HG03064 (cell line): ENCODE measurements around the gene IL1RAPL1.
"Not testable (repeated sequence)": the region's sequence is repeated elsewhere in the genome, so short reads cannot be mapped to it uniquely, and the experiment has no call there.

Source experiments
- ATAC-seq: cut with Tn5 transposase; IDR thresholded peaks from one replicate; pipeline ENCODE4 v1.9.1; 2021; ENCODE audit warnings: low read depth; ENCODE audit not compliant: unreplicated experiment

IL1RAPL1 gene

DNA sequence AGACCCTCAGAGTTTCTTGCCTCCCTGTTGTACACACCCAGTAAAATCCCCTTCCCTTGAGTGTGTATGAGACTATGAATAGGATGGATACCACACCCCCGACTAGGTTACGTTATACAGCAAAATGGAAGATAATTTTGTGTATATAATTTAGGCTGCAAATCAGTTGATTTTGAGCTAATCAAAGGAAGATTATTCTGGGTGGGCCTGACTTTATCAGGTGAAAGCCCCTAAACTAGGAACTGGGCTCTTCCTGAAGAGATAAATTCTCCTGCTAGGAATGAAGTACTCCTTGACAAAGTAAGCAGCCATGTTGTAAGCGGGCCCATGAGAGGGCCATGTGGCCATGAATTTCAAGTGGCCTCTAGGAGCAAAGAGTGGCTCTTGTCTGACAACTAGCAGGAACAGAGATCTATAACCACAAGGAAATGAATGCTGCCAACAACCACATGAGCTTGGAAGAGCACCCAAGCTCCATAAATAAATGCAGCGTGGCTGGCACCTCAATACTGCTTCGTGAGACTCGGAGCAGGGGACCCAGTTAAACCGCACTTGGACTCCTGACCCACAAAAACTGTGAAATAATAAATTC is 646.4 kb downstream of the IL1RAPL1 start:
- no peak for ATAC-seq

DNA sequence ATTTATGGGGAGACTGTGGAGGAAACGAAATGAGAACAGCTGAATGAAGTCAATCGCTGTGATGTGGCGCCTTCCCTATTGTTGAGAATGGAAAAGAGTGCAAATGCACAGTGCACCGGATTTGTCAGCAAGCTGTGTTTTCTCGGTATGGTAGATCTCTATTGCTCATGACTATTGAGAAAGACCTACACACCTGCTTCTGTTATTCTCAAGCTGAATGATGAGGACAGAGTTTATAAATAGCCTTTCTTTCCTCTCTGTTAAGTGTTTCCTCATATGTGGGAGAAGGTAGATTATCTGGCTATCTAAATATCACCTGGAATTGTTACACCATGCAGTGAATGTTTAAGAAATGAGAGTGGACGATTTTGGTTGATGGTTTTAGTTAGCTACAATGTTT is 650.7 kb downstream of the IL1RAPL1 start:
- no peak for ATAC-seq

DNA sequence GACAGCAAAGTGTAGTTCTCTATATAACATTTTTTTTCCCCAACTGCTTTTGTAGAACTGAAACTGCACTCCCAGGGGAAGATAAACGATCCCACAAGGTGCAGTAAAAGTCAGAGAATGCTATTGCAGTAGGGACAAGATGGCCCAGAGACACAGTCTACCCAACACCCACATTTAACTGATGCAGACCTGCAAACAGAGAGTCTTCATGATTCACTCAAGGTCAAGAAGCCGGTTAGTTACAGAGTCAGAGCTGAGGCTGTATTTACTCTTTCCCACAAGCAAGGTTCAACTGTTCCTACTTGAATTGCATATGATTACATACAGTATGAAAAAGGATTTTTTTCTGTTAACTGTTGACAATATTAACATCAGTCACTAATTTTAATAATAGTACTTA is 654.6 kb downstream of the IL1RAPL1 start:
- ATAC-seq, result no peak

DNA sequence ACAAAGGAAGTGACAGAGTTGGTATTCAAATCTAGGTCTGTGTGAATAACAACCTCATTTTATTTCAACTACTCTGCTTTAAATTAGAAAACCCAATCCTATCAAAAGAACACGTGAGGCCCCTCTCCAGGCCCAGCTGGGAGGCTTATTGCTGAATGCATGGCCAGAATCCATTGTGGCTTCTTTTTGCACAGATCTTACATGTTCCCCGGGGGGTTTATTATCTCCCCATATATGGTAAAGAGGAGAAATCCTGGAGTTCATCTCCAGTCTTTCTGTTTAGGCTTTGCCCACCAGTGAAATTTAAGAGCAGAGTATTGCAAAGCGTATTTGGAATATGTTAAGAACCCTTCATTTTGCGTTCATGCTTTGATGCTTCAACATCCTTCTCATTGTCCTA is 655.6 kb downstream of the IL1RAPL1 start:
- no peak for ATAC-seq

DNA sequence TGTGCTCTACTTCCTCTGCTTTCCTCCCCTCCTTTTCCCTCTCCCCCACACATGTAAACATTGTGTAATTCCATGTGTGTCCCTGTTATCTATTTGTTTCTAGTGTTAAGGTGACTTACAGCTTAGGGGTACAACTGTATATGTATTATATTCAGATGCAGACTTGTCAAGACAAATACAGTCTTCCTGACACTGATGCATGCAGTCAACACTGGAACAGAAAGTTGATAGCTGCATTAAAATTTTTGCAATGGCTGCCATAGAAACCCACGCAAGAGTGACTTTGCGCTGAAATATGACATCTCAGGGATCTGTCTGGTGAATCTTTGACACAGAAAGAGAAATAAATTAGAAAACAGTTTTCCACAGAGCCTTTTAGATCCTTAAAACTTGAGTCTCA is 656.7 kb downstream of the IL1RAPL1 start:
- no peak for ATAC-seq

DNA sequence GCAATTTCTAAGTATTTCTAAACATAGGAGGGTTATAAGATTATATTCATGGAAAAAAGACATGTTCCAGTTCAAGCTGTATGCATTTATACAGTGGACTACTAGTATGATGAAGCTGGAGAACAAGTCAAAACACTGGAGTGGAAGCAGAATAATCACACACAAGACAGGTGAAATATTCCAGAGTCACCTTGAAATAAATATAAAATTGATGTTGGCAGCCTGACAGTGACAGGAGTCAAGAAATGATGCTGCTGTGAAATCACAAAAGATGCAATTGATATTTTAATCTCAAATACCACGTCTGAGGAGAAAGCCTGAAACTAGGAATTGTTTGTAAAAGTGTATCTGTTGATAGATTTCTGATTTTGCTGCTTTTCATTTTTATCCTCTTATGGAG is 667.3 kb downstream of the IL1RAPL1 start:
- ATAC-seq, result no peak

DNA sequence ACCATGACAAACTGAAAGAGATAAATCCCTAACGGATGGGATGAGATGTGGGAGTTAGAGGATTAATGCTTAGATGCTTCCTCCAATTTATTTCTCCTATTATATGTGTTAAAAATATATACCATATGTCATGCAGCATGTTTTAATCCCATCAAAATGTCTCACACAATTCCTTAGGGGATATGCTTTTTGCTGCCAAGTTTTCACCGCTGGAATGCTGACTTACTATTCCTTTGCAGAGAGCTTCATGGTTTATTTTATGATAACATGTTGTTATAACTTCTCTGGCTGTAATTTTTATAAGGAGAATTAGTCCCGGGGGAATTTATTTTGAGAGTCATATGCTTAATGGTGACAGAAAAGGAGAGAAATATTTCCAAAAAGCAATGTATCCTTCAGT is 670.3 kb downstream of the IL1RAPL1 start:
- ATAC-seq, result no peak

DNA sequence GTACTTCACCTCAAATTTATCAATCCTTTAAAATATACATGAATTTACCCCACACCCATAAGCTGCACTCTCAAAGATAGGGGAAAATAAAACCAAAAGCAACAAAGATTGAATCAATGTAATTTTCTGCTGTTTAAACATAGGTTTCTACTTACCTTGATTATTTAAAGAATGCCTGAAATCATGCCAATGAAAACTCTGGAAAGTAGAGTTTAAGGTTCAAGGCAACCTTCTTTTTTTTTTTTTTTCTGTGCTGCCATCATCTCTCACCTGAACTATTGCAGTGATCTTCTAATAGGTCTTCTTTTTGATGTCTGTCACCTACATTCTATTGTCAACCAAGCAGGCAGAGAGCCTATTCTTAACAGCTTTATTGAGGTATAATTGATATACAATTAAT is 682.1 kb downstream of the IL1RAPL1 start:
- ATAC-seq, result no peak

DNA sequence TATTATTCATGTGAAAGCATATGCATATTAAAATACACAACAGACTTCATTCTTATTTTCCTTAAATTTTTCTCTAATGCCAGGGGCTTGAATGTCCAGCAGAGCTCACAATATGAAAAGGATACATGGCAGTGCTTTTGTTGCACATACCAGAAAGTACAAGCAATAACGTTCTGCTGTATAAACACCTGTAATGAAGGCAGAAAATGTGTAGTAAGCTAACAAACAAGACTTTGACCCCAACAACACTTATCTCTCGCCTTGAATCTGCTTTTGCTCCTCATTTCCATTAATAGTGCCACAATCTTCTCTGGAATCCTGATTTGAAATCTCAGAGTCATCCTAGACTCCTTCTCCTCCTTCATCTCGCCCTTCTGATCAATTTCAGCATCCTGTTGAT is 687.3 kb downstream of the IL1RAPL1 start:
- no peak for ATAC-seq

DNA sequence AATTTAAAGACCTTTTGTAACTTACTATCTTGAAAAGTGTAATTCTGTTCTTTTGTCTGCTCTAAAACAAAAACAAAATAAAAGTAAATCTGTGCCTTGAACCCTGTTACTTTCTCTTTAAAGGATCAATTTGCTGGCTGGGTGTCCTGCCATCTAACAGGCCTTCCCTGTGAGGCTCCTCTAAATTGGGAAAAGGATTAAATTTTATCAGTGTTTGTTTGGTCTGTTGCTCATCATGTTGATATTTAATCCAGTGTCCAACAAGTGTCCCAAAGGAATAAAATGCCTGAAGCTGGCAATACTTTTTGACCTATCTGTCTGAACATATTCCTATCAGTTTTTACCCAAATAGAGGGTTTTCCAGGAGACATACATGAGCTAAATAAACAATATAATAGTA is 688.7 kb downstream of the IL1RAPL1 start:
- no peak for ATAC-seq

DNA sequence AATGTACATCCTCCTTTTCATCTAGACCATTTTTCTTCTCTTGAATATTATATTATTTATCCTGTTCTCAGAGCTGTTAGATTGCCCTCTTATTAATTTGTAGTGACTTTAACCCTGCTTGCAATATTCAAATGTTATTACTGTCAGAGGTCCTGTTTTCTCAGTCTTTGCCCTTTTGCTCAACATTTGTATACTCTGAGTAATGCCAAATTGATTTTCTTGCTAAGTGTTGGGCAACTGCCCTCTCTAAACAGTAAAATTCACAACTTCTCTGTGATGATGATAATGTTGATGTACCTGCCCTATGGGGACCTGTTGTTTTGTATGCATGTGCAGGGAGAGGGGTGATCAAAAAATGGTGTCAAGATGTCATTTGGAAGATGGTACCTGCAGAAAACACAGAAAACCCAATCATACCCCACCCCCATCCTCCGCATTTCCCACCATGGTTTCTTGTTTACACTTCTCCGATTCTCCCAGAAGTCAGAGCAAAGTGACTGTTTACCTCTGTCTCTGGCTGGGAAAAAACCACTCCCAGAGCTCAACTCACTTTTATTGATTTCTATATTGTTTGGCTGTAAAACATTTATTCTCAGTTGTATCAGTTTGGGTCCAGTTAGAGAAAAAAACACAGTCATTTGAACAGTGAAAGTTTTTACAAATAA is 694.0 kb downstream of the IL1RAPL1 start:
- ATAC-seq, result no peak

DNA sequence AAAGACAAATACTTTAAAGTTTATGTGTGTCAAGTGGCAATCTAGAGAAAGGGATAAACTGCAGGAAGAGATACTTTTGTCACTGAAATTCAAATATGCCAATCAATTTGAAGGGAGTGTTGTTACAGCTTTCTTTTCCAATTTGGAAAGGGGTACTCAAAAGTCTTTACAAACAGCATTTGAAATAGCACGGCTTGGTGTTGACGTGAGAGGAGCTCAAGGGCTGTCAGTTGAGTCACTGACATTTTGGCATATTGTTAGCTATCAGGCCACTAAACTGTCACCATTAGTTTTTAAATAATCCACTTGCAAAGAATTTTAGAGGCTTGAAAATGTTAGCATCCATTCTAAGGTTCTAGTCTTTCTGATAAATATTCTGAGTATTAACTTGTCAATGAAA is 698.4 kb downstream of the IL1RAPL1 start:
- ATAC-seq, result no peak

DNA sequence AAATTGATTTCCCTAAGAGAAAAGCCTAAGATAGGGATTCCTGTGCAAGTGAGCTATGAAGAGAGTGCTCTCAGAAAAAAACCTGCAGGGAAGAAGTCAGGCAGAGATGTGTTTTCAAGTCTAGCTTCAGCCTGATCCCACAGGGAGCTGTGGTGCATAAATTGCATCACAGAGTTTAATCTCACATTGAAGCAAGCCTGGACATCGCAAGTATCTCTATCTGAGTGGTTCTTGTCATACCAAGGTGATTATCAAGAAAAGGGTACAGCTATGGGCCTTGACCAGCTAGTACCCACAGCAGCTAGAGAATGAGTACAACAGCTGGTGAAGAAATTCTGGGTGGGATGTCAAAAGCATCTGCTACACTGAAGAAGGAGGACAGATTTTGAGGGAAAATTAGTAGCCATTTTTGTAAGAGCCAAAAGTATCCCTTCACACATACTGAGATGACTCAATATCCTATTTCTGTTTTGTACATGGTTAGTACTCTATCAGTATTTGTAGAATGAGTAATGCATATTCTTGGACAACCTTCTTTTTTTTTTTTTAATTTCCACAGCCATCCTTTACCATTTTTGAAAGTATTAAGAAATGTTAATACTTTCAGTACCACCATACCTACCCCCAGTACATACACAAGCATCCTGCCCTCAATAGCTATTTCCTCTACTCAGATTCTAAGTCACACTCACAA is 708.9 kb downstream of the IL1RAPL1 start:
- no peak for ATAC-seq

DNA sequence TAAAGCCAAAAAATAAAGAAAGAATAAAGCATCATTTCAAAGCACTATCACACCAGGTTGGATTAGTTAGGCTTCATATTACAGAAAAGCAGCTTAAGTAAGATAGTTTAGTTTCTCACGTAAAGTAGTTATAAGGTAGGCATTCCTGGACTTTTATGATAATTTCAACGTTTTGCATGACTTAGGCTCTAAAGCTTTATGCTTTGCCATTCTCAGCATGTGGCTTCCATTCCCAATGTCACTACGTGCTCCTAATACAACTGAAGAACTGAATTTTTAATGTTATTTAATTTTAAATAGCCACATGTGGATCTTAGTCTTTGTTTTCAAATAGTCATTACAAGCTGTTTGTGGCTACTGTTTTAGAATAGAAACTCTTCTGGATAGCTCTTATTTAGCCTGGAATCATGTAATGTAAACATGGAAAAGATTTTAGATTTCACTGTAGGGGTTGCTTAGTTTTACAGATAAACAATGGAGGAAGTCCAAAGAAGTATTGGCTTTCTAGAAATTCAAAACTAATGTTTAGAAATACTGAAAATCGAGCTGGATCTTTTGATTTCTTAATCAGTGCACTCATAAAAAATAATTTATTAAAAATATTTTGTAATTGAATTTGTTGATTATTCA is 710.0 kb downstream of the IL1RAPL1 start:
- ATAC-seq, result no peak

DNA sequence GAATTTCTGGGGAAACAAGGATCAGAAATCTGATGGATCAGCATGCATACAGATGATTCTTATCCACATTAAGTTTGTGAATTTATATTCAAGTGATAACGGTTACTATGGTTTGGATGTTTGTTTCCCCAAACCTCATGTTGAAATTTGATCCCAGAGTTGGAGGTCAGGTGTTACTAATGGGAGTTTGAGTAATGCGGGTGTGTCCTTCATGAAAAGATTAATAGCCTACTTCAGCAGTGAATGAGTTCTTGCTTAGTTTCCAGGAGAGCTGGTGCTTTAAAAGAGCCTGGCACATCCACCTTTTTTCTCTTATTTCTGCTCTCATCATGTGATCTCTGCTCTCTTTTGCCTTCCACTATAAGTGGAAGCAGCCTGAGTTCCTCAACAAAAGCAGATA is 712.4 kb downstream of the IL1RAPL1 start:
- ATAC-seq, result no peak

DNA sequence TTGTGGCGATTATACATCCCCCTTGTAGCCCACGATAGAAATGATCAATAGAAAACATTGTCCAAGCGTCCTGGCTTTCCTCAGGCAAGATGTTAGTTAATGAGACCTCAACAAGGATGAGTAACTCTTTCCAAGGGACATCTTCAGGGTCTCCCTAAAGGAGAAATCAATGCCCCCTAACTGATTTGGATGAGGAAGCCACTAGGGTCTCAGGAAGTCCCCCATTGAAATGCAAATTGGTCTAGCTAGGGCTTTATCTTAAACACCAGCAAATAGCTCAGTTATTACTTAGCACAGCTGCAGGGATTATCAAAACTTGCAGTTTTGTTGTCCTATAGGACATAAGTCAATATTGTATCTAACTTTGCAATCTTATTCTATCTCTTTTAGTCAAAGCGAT is 721.5 kb downstream of the IL1RAPL1 start:
- ATAC-seq, result no peak

DNA sequence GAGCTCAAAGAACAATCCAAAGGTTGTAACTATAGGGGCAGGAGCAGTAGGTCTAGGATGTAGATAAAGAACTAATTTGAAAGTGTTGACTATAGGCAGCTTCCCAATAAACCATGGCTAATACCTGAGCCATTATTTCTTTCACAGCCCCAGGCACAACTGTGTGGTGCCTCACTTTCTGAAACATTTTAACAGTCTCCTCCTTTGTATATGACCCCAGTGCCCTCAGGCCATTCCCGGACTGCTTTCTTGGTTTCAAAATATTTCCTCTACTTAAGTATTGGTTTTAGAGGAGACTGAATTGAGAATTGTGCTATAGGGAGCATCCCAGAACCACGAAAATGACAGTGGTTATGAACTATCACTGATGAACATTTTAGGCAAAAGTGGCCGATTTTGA is 728.7 kb downstream of the IL1RAPL1 start:
- ATAC-seq, result no peak

DNA sequence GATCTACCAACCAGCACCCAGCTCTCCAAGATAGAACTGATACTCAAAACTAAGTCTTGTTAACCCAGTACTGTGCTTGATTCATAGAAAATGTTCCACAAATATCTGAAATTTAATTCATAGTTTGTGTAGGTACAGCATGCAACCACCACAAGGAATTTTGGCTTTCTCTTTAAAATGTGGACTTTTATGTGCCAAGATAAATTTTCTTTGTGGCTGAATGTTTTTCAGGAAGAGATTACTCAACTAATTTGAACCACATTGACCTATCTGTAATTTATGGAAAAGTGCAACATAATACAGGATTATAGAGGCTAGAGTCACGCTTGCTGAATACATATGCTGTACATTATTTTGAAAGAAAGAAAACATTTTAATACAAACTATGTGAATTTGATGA is 730.8 kb downstream of the IL1RAPL1 start:
- ATAC-seq, result no peak

DNA sequence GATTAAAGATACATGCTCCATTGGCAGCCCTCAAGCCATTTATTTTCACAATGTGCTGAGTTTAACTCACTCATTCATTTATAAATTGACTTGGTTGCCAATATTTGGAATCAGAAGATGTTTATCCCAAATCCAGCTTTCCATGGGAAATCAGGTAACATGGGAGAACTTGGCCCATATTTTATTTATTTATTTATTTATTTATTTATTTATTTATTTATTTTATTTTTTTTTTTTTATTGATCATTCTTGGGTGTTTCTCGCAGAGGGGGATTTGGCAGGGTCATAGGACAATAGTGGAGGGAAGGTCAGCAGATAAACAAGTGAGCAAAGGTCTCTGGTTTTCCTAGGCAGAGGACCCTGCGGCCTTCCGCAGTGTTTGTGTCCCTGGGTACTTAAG is 745.2 kb downstream of the IL1RAPL1 start:
- not testable (repeated sequence) for ATAC-seq

DNA sequence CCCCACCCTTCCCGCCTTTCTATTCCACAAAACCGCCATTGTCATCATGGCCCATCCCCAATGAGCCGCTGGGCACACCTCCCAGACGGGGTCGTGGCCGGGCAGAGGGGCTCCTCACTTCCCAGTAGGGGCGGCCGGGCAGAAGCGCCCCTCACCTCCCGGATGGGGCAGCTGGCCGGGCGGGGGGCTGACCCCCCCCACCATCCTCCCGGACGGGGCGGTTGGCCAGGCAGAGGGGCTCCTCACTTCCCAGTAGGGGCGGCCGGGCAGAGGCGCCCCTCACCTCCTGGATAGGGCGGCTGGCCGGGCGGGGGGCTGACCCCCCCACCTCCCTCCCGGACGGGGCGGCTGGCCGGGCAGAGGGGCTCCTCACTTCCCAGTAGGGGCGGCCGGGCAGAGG is 745.8 kb downstream of the IL1RAPL1 start:
- not testable (repeated sequence) for ATAC-seq

DNA sequence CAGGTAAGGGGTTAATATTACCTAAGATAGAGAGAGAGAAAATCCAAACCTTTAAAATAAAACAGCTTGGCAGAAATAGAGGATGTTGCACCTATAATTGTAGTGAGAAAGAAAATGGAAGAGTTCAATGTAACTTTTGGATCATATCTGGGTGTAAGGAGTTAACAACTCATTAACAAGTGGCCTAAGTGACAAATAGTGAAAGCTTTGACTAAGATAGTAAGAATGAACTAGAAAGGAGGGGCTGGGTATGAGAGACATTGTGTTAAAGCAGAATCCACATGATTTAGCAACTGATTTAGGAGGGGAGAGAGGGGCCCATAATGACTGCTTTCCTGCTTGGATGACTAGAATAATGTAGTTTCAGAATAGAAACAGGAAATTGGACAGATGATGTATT is 761.0 kb downstream of the IL1RAPL1 start:
- no peak for ATAC-seq

DNA sequence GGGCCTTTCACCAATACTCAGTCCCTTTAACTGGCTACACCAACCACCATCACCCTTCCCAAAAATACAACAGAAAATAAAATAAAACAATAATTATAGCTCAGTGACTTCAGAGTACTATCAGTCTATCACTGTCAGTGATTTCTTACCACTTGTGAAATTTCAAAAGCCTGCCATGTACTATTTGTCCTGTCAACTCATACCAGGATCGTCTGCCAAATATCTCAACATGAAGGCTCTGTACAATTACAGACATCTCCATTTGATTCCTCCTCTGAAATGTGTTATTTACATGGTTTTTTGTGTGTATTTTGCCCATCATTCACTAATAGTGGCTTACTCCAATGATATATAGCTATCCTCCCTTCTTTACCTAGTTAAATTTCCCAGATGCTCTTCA is 772.0 kb downstream of the IL1RAPL1 start:
- no peak for ATAC-seq
